ENCODE results near the gene SIRPB2. TPM values are rescaled to one million over a fixed set of nuclear protein-coding genes. Genes with fewer than 3 reads are reported as not detected.

The SIRPB2 gene
- polyA plus RNA-seq, 2 of the 4 experiments (the other 2 are of a cell fraction): not detected

DNA sequence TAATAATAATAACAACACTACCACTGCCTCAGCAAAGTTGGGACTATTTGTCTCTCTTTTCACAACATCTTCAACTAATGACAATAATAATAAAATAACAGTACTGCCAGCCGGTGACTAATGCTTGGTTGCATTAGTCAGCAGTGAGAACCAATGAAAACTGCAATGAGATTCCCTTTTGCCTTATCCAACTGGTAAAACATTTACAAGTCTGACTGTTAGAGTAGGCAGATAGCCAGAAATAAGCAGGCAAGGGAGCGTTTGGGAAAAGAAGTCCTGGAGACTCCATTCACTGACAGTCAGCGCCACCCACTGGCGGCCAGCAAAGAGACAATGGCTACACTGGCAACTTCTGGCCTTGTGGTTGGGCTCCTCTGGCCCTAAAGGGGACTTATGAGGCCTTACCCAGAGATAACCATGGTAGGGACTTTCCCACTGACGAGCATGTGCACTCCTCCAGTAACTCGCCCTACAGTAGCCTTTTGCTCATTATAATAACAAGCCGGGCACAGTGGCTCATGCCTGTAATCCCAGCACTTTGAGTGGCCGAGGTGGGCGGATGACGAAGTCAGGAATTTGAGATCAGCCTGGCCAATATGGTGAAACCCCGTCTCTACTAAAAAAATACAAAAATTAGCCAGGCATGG is 21.2 kb downstream of the SIRPB2 start (continued):
- TF ChIP-seq, protein P1, sequence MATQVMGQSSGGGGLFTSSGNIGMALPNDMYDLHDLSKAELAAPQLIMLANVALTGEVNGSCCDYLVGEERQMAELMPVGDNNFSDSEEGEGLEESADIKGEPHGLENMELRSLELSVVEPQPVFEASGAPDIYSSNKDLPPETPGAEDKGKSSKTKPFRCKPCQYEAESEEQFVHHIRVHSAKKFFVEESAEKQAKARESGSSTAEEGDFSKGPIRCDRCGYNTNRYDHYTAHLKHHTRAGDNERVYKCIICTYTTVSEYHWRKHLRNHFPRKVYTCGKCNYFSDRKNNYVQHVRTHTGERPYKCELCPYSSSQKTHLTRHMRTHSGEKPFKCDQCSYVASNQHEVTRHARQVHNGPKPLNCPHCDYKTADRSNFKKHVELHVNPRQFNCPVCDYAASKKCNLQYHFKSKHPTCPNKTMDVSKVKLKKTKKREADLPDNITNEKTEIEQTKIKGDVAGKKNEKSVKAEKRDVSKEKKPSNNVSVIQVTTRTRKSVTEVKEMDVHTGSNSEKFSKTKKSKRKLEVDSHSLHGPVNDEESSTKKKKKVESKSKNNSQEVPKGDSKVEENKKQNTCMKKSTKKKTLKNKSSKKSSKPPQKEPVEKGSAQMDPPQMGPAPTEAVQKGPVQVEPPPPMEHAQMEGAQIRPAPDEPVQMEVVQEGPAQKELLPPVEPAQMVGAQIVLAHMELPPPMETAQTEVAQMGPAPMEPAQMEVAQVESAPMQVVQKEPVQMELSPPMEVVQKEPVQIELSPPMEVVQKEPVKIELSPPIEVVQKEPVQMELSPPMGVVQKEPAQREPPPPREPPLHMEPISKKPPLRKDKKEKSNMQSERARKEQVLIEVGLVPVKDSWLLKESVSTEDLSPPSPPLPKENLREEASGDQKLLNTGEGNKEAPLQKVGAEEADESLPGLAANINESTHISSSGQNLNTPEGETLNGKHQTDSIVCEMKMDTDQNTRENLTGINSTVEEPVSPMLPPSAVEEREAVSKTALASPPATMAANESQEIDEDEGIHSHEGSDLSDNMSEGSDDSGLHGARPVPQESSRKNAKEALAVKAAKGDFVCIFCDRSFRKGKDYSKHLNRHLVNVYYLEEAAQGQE (IDR thresholded peaks at IDR 0.05): no peak
- peak; percentile 8; the same call in 1 of the 2 replicates for TF ChIP-seq GATA3 (IDR thresholded peaks at IDR 0.05; ENCODE audit: borderline replicate concordance)
- no peak for TF ChIP-seq ZSCAN20 (CRISPR knock-in tag; IDR thresholded peaks at IDR 0.05)
- no peak for TF ChIP-seq NFE2L2 (conservative IDR thresholded peaks at IDR 0.05; ENCODE audit: low read length)
- TF ChIP-seq RFX5 (IDR thresholded peaks at IDR 0.05): no peak
- peak; percentile 41; the same call in 1 of the 2 replicates for TF ChIP-seq MYC (IDR thresholded peaks at IDR 0.05; ENCODE audit: borderline replicate concordance, low read length)
- peak in 1 of 2 experiments; percentile 52; a peak in 1 of 5 replicates for TF ChIP-seq JUN (IDR thresholded peaks at IDR 0.05)
- TF ChIP-seq SMC3 (IDR thresholded peaks at IDR 0.05): peak; percentile 86
- no peak for TF ChIP-seq ZNF302 (CRISPR knock-in tag; IDR thresholded peaks at IDR 0.05)
- no peak for TF ChIP-seq CBX2 (IDR thresholded peaks at IDR 0.05; ENCODE audit: borderline replicate concordance, low read depth)
- peak; percentile 92 to 94 for TF ChIP-seq RAD21 (conservative IDR thresholded peaks at IDR 0.05 in 1 of 2, IDR thresholded peaks at IDR 0.05 in 1 of 2)

DNA sequence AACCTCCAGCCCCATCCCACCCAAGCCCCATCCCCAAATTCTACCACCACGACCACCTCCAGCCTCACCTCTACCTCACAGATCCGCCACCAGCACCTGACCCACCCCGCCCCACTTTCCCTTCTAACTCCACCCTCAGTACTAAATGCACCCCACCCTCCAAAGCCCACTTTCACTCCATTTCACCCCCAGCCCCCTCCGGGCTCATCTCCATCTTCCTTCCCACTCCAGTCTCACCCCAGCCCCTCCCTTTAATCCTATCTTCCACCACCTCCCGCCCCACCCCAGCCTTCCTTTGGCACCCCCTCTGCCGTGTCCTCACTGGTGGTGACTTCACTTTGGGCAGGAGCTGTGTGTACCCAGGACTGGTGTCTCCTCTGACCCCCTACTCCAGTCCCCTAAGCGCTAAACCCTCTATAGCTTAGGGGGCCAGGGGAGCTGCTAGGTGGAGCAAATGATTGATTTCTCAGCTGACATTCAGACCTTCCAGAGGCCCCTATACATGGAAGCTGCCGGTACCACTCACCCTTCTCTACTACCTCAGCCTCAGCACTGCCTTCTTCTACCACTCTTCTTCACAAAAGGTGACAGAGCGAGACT is 21.8 kb downstream of the SIRPB2 start:
- peak overlapping the region; percentile 91 for H3K4me2 ChIP-seq
- TF ChIP-seq HOXB13 (CRISPR knock-in tag; IDR thresholded peaks at IDR 0.05; ENCODE audit: low read depth) (no peak), JUN (IDR thresholded peaks at IDR 0.05) (no peak), MAFK (IDR thresholded peaks at IDR 0.05; ENCODE audit: partially characterized antibody) (no peak), RNF2 (IDR thresholded peaks at IDR 0.05; ENCODE audit: borderline replicate concordance, low read depth) (no peak), CBX8 (IDR thresholded peaks at IDR 0.05) (no peak), TFCP2L1 (CRISPR knock-in tag; IDR thresholded peaks at IDR 0.05) (no peak), NPAS2 (CRISPR knock-in tag; IDR thresholded peaks at IDR 0.05; ENCODE audit: borderline replicate concordance) (no peak), HOXA7 (CRISPR knock-in tag; IDR thresholded peaks at IDR 0.05) (no peak)
- no peaks in the 10 kb centered on the region for H3K9me3 ChIP-seq
- DNase-seq (ENCODE audit: low read depth in 1 of 2, low spot score in 1 of 2) (peak in 1 of 2 experiments; percentile 51), FAIRE-seq (no peak), ATAC-seq (peak in 1 of 2 experiments; percentile 9; a peak in 3 of 6 replicates)
- CTCF ChIA-PET: interaction anchor here (0.8 to 12.5 kb wide), 17 partner anchors 9 to 361 kb away, joined by 3 to 306 read pairs (median 4); no protein-coding TSS in a partner anchor
- H3K27ac ChIP-seq: peak overlapping the region; percentile 77 to 89
- POLR2A ChIA-PET: no interaction called here
- H3K4me3 ChIP-seq: peak overlapping the region; percentile 18; the same call in 1 of the 3 replicates
- peaks cover 47% of the 10 kb centered on the region for H3K4me1 ChIP-seq
- WGBS (ENCODE audit: missing lambda C conversion rate): 25% methylated on average over 6 of the region's 9 CpGs

DNA sequence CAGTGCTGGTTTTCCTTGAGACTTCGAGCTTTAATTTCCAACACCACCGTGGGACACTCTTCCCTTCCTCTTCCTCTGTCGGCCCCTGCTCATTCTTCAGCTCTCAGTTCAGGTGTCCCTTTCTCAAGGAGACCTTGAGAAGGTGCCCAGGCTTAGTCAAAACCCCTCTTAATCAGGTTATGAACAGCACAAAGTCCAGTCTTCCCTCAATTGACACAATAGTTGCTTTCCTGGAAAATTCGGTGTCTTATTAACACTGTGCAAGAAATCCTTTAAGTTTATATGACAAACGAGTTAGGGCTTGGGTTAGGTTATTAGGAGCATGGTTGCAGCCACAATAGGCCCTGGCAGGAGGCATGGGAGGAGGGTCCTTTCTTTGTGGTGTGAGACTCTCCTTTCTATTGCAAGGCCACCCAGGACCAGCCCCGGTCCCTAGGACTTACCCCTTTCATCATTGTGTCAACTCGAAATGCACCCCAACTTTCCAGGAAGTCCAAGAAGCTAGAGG is 23.0 kb downstream of the SIRPB2 start:
- ChIA-PET CTCF (interaction anchor here (0.7 to 12.5 kb wide), 26 partner anchors 9 to 635 kb away, joined by 3 to 306 read pairs (median 5); partner anchors contain the start of gene SIRPB2), POLR2A (no interaction called here)
- Histone ChIP-seq H3K27ac (peak overlapping the region; percentile 1 to 89; a peak in 4 of 6 replicates), H3K9me3 (no peaks in the 10 kb centered on the region), H3K4me1 (peaks cover 41% of the 10 kb centered on the region), H3K4me2 (no peak overlapping the region), H3K4me3 (no peak overlapping the region)
- DNase-seq (ENCODE audit: low read depth in 1 of 2, low spot score in 1 of 2): no peak
- ATAC-seq: no peak
- FAIRE-seq: no peak
- WGBS (ENCODE audit: missing lambda C conversion rate): 73% methylated on average over 7 of the region's 7 CpGs
- no peak for TF ChIP-seq RARB (CRISPR knock-in tag; IDR thresholded peaks at IDR 0.05)
- no peak for TF ChIP-seq ESRRA (IDR thresholded peaks at IDR 0.05; ENCODE audit: borderline replicate concordance, low read length)
- TF ChIP-seq HEYL (CRISPR knock-in tag; IDR thresholded peaks at IDR 0.05): no peak
- no peak for TF ChIP-seq HOXB5 (CRISPR knock-in tag; IDR thresholded peaks at IDR 0.05)
- TF ChIP-seq POLR2AphosphoS2 (conservative IDR thresholded peaks at IDR 0.05; ENCODE audit: low read length): no peak
- TF ChIP-seq MYC (IDR thresholded peaks at IDR 0.05; ENCODE audit: borderline replicate concordance, low read length): no peak
- TF ChIP-seq, protein P2, sequence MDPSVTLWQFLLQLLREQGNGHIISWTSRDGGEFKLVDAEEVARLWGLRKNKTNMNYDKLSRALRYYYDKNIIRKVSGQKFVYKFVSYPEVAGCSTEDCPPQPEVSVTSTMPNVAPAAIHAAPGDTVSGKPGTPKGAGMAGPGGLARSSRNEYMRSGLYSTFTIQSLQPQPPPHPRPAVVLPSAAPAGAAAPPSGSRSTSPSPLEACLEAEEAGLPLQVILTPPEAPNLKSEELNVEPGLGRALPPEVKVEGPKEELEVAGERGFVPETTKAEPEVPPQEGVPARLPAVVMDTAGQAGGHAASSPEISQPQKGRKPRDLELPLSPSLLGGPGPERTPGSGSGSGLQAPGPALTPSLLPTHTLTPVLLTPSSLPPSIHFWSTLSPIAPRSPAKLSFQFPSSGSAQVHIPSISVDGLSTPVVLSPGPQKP (IDR thresholded peaks at IDR 0.05; ENCODE audit: low read depth, low read length): no peak
- TF ChIP-seq, protein P3, sequence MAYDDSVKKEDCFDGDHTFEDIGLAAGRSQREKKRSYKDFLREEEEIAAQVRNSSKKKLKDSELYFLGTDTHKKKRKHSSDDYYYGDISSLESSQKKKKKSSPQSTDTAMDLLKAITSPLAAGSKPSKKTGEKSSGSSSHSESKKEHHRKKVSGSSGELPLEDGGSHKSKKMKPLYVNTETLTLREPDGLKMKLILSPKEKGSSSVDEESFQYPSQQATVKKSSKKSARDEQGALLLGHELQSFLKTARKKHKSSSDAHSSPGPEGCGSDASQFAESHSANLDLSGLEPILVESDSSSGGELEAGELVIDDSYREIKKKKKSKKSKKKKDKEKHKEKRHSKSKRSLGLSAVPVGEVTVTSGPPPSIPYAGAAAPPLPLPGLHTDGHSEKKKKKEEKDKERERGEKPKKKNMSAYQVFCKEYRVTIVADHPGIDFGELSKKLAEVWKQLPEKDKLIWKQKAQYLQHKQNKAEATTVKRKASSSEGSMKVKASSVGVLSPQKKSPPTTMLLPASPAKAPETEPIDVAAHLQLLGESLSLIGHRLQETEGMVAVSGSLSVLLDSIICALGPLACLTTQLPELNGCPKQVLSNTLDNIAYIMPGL (CRISPR knock-in tag; IDR thresholded peaks at IDR 0.05; ENCODE audit: borderline replicate concordance): no peak
- TF ChIP-seq, protein P4, sequence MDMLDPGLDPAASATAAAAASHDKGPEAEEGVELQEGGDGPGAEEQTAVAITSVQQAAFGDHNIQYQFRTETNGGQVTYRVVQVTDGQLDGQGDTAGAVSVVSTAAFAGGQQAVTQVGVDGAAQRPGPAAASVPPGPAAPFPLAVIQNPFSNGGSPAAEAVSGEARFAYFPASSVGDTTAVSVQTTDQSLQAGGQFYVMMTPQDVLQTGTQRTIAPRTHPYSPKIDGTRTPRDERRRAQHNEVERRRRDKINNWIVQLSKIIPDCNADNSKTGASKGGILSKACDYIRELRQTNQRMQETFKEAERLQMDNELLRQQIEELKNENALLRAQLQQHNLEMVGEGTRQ (IDR thresholded peaks at IDR 0.05): no peak

All from A549 (cell line).